ENCODE results near the gene CASZ1. TPM values are rescaled to one million over a fixed set of nuclear protein-coding genes. Genes with fewer than 3 reads are reported as not detected.

The CASZ1 gene
- total and polyA plus RNA-seq, 9 donors: 2.4 to 15.7 (median 4.0) TPM

GRCh38 chr1:10671622-10672342 is 124.7 kb downstream of the CASZ1 start:
- Histone ChIP-seq H3K4me3 (no peak overlapping the region), H3K27me3 (no peaks in the 10 kb centered on the region), H3K4me1 (ENCODE audit: insufficient read depth) (peaks cover 7% of the 10 kb centered on the region), H3K36me3 (no peaks in the 10 kb centered on the region), H3K27ac (peak overlapping the region in 1 of 2 donors; percentile 29), H3K9me3 (no peaks in the 10 kb centered on the region)
- TF ChIP-seq EP300 (IDR thresholded peaks at IDR 0.05): no peak
- no peak for TF ChIP-seq CTCF (IDR thresholded peaks at IDR 0.05)
- no peak for TF ChIP-seq POLR2A (IDR thresholded peaks at IDR 0.05)
- WGBS, 3 donors: 31 to 34% (median 33%) methylated on average over 26 to 27 of the region's 27 CpGs
- no peak for DNase-seq
- intact Hi-C loops (cut with DNase I): no loop called here

- intact Hi-C loops (cut with DNase I): no loop called here
- no peak for DNase-seq
- Histone ChIP-seq H3K27me3 (no peaks in the 10 kb centered on the region), H3K36me3 (no peaks in the 10 kb centered on the region), H3K4me3 (no peak overlapping the region), H3K27ac (peak overlapping the region in 1 of 2 donors; percentile 29), H3K4me1 (ENCODE audit: insufficient read depth) (peaks cover 7% of the 10 kb centered on the region), H3K9me3 (no peaks in the 10 kb centered on the region)
- WGBS, 3 donors: 72 to 92% (median 88%) methylated on average over 18 of the region's 18 CpGs
- TF ChIP-seq EP300 (IDR thresholded peaks at IDR 0.05) (no peak), CTCF (IDR thresholded peaks at IDR 0.05) (no peak), POLR2A (IDR thresholded peaks at IDR 0.05) (no peak)
Observed at GRCh38 chr1:10671090-10671489, 125.4 kb downstream of the CASZ1 start.

- TF ChIP-seq CTCF (IDR thresholded peaks at IDR 0.05) (no peak), EP300 (IDR thresholded peaks at IDR 0.05) (no peak), POLR2A (IDR thresholded peaks at IDR 0.05) (no peak)
- no peak overlapping the region for H3K27ac ChIP-seq
- WGBS, 3 donors: 92 to 98% (median 97%) methylated on average over 5 to 10 of the region's 10 CpGs
- no peaks in the 10 kb centered on the region for H3K36me3 ChIP-seq
- no peaks in the 10 kb centered on the region for H3K9me3 ChIP-seq
- no peaks in the 10 kb centered on the region for H3K27me3 ChIP-seq
- H3K4me3 ChIP-seq: no peak overlapping the region
- intact Hi-C loops (cut with DNase I): no loop called here
- peaks cover 7% of the 10 kb centered on the region for H3K4me1 ChIP-seq (ENCODE audit: insufficient read depth)
- no peak for DNase-seq
Observed at GRCh38 chr1:10670190-10670589, 126.3 kb downstream of the CASZ1 start.

GRCh38 chr1:10669570-10669969 is 126.9 kb downstream of the CASZ1 start:
- TF ChIP-seq POLR2A (IDR thresholded peaks at IDR 0.05): no peak
- no peak for TF ChIP-seq EP300 (IDR thresholded peaks at IDR 0.05)
- TF ChIP-seq CTCF (IDR thresholded peaks at IDR 0.05): no peak
- no peaks in the 10 kb centered on the region for H3K9me3 ChIP-seq
- 72 to 86% (median 85%) methylated on average over 10 to 12 of the region's 12 CpGs for whole genome bisulfite sequencing, 3 donors
- DNase-seq: no peak
- H3K4me3 ChIP-seq: no peak overlapping the region
- intact Hi-C loops (cut with DNase I): no loop called here
- peaks cover 7% of the 10 kb centered on the region for H3K4me1 ChIP-seq (ENCODE audit: insufficient read depth)
- H3K27me3 ChIP-seq: no peaks in the 10 kb centered on the region
- H3K36me3 ChIP-seq: no peaks in the 10 kb centered on the region
- H3K27ac ChIP-seq: no peak overlapping the region
